ENCODE data around the gene C22orf23. TPM values are rescaled to one million over a fixed set of nuclear protein-coding genes. Genes with fewer than 3 reads are reported as not detected.

The C22orf23 gene
- total RNA-seq, 1 experiment from 2014 or later, result 0.47 TPM

DNA sequence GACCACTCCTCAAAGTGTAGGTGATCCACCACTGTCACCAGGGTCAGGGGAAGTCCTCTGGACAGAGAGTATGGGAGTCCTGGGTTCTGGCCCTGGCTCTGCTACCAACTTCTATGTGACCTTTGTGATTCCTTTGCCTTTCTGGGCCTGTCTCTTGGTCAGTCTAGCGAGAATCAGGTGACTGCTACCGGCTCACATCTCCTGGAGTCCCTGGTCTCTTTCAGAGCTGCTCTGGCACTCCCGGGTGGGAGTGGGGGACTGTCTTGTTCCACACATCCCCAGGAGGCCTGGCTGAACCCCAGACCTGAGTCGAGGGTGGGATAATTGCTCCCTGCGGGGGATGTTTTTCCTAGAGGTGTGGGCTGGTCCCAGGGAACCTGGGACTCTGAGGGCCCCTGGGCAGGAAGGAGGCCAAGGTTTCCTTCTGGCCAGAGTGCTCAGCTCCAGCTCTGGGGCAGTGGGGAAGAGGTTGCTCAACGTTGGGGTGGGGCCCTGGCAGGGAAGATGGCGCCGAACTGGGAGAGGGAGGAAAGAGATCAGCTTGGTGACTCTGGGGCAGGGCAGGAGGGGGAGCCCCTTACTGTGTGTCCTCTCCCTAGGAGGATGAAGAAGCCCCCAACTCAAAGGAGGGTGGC is 28.9 kb upstream of the C22orf23 start:
- no peak for TF ChIP-seq CBX3 (IDR thresholded peaks at IDR 0.05; ENCODE audit: low read depth)
- Histone ChIP-seq H3K9ac (ENCODE audit: low read length) (no peak overlapping the region), H3K9me3 (ENCODE audit: control insufficient read depth in 1 of 2, insufficient read depth in 1 of 2, low read depth in 1 of 2, low read length in 2 of 2) (no peaks in the 10 kb centered on the region), H3K27ac (ENCODE audit: low read depth, low read length) (no peak overlapping the region), H3K9me2 (ENCODE audit: insufficient read depth) (no peaks in the 10 kb centered on the region), H2AFZ (ENCODE audit: low read depth, low read length, poor library complexity, severe bottlenecking) (no peak overlapping the region), H3K4me2 (ENCODE audit: low read length) (no peak overlapping the region), H3K4me3 (replicated peaks in 1 of 2; ENCODE audit: low read depth in 1 of 2, low read length in 2 of 2) (no peak overlapping the region), H3K4me1 (ENCODE audit: control insufficient read depth in 1 of 2, insufficient read depth in 2 of 2, low read length in 2 of 2) (no peaks in the 10 kb centered on the region), H3K36me3 (ENCODE audit: control insufficient read depth in 1 of 2, insufficient read depth in 2 of 2, low read length in 2 of 2) (no peaks in the 10 kb centered on the region), H3K27me3 (ENCODE audit: insufficient read depth, low read length) (no peaks in the 10 kb centered on the region), H4K20me1 (ENCODE audit: insufficient read depth) (no peaks in the 10 kb centered on the region), H3K79me2 (ENCODE audit: insufficient read depth, low read length) (no peaks in the 10 kb centered on the region)
- ATAC-seq (no peak), DNase-seq (ENCODE audit: low read depth, low spot score) (no peak)
- no TSS peak for BruUV-seq (replicated peaks)
- ChIA-PET CTCF (no interaction called here), RAD21 (ENCODE audit: low non-redundant PET in 1 of 2, low total read pairs in 2 of 2, uncharacterized antibody in 2 of 2, unreplicated experiment in 2 of 2) (no interaction called here), POLR2A (no interaction called here)
- intact Hi-C loops (cut with micrococcal nuclease), result no loop called here

DNA sequence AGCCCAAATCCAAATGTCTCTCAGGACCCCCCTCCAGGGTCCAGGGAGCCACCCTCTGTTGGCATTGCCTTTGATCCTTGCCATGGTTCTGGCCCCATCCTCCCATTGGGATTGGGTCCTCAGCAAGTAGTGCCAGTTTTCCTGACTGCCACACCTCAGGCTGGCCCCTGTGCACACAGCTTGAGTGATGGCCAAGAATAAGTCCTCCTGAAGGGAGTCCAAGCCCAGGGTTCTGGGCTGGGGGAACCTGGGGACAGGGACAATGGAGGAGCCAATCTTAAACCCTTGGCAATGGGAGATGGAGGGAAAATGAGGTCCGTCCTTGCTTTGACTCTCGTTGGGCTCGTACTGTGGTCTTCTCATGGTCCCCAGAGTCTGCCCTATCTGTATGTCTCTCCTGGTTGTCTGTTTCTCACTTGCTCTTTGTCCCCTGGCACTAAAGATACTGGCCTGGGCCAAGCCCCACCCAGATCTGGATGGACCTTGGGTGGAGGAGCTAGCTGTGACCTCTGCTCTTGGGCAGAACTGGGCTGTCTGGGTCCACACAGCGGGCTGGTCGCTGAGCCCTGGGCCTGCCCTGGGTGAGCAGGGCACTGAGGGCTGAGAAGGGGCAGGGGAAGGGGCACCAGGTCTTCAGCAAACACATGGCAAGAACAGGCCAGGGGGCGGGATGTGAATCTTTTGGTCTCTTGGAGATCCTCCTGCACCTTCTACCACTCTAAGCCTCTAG is 28.0 kb upstream of the C22orf23 start:
- intact Hi-C loops (cut with micrococcal nuclease), result no loop called here
- ChIA-PET RAD21 (ENCODE audit: low non-redundant PET in 1 of 2, low total read pairs in 2 of 2, uncharacterized antibody in 2 of 2, unreplicated experiment in 2 of 2) (no interaction called here), CTCF (no interaction called here), POLR2A (no interaction called here)
- Histone ChIP-seq H3K9ac (ENCODE audit: low read length) (no peak overlapping the region), H3K27ac (ENCODE audit: low read depth, low read length) (no peak overlapping the region), H3K79me2 (ENCODE audit: insufficient read depth, low read length) (no peaks in the 10 kb centered on the region), H3K36me3 (ENCODE audit: control insufficient read depth in 1 of 2, insufficient read depth in 2 of 2, low read length in 2 of 2) (no peaks in the 10 kb centered on the region), H2AFZ (ENCODE audit: low read depth, low read length, poor library complexity, severe bottlenecking) (no peak overlapping the region), H3K9me3 (ENCODE audit: control insufficient read depth in 1 of 2, insufficient read depth in 1 of 2, low read depth in 1 of 2, low read length in 2 of 2) (no peaks in the 10 kb centered on the region), H3K9me2 (ENCODE audit: insufficient read depth) (no peaks in the 10 kb centered on the region), H3K4me1 (ENCODE audit: control insufficient read depth in 1 of 2, insufficient read depth in 2 of 2, low read length in 2 of 2) (no peaks in the 10 kb centered on the region), H4K20me1 (ENCODE audit: insufficient read depth) (no peaks in the 10 kb centered on the region), H3K4me2 (ENCODE audit: low read length) (no peak overlapping the region), H3K4me3 (replicated peaks in 1 of 2; ENCODE audit: low read depth in 1 of 2, low read length in 2 of 2) (no peak overlapping the region), H3K27me3 (ENCODE audit: insufficient read depth, low read length) (no peaks in the 10 kb centered on the region)
- ATAC-seq, result no peak
- BruUV-seq (replicated peaks), result no TSS peak
- TF ChIP-seq TCF7L2 (IDR thresholded peaks at IDR 0.05; ENCODE audit: borderline replicate concordance, extremely low read depth, insufficient read depth, insufficient read length), result no peak
- no peak for DNase-seq (ENCODE audit: low read depth, low spot score)
